Measurements from ENCODE around the gene C1QL1.

GRCh38 chr17:44969144-44969780, 1.2 kb upstream of the C1QL1 start:
- no peak for TF ChIP-seq CTCF (conservative IDR thresholded peaks at IDR 0.05)
- TF ChIP-seq ZFX (IDR thresholded peaks at IDR 0.05) = no peak

Measured in C4-2B (cell line).